SH-SY5Y (cell line): Measurements from ENCODE around the gene VIL1.

Experiments used
- GATA2 ChIP-seq: IDR thresholded peaks from 2 replicates; pipeline ENCODE4 v1.6.1; 2011; ENCODE audit warnings: mild to moderate bottlenecking, low read depth, low read length
- GATA3 ChIP-seq: IDR thresholded peaks from 2 replicates; pipeline ENCODE4 v1.6.1; 2011; ENCODE audit warnings: low read depth, mild to moderate bottlenecking, low read length, moderate library complexity

VIL1 gene

GRCh38 chr2:218398437-218399390 lies 20.2 kb upstream of the VIL1 start:
- no peak for TF ChIP-seq GATA3
- TF ChIP-seq GATA2 = no peak

DNA sequence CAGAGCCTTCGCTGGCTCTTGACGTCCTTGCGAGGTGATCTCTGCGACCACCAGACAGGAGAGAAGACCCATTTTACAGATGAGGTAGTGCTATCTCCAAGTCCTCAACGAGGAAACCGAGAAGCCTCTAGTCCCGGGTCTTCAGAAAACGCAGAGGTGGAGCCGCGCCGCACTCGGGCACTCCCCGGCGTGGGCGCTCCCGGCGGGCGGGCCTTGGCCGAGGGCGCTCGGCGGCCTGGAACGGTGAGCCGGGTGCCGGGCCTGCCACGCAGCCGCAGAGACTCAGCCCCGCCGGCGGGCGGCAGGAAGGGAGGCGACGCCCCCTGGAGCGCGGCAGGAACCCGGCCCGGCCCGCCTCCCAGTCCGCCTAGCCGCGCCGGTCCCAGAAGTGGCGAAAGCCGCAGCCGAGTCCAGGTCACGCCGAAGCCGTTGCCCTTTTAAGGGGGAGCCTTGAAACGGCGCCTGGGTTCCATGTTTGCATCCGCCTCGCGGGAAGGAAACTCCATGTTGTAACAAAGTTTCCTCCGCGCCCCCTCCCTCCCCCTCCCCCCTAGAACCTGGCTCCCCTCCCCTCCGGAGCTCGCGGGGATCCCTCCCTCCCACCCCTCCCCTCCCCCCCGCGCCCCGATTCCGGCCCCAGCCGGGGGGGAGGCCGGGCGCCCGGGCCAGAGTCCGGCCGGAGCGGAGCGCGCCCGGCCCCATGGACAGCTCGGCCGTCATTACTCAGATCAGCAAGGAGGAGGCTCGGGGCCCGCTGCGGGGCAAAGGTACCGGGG lies 19.3 kb upstream of the VIL1 start, which contains the start of gene CTDSP1:
CTDSP1 (plus strand) TSS at position 478 of the 776 bp plus-strand sequence; CDS start at position 701, 223 bp downstream.
- TF ChIP-seq GATA3 (no peak), GATA2 (no peak)

- TF ChIP-seq GATA3 (no peak), GATA2 (no peak)
These were observed 18.6 kb upstream of the VIL1 start for GRCh38 chr2:218400167-218400929.

DNA sequence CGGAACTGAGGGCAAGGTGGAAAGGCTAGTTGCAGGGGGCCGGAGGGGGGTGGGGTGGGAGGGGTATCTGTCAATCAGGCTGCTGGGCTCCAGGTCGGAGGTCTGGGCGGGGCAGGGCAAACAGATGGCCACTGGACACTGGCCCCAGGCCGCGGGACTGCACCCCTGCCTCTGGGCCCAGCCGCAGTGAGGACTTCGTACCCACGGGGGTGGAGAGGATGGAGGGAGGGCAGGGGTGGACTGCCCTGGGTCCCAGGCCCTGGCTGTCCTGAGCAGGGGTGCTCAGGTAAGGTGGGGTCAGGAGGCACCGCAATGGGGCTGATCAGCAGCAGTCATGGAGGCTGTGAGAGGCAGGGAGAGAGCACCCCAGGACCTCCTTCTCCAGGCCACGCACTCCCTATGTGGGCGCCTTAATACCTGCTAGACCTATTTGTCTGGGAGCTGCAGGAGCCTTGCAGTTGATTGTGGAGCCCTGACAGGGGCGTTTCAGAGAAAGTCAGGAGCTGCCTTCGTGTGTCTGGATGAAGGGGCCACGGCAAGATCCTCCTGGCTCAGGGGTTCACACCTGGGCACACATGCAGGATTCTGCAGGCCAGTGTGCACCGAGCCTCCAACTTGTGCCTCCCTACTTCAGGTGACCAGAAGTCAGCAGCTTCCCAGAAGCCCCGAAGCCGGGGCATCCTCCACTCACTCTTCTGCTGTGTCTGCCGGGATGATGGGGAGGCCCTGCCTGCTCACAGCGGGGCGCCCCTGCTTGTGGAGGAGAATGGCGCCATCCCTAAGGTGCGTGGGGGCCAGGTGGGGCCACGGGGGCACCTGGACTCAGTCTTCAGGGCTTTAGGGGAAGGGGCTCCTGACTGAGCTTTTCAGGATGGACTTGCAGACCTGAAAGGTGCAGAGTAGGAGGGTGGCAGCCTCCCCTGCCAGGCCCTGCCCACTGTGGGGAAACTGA lies 17.7 kb upstream of the VIL1 start:
- TF ChIP-seq GATA2 (no peak), GATA3 (no peak)

GRCh38 chr2:218401890-218402289 lies 17.0 kb upstream of the VIL1 start:
- no peak for TF ChIP-seq GATA3
- no peak for TF ChIP-seq GATA2

DNA sequence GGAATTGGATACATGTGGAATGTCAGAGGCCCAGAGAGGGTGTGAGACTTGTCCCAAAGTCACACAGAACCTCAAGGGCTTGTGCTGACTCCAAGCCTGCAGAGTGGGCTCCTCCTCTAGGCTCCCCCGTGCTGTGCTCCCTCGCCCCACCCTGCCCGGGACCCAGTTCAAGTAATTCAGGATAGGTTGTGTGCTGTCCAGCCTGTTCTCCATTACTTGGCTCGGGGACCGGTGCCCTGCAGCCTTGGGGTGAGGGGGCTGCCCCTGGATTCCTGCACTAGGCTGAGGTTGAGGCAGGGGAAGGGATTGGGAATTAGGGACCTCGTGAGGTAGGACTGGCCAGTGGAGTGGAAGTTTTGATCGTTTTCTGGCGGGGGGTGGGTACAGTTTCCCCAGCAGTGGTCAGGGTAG lies 16.4 kb upstream of the VIL1 start:
- TF ChIP-seq GATA2 = no peak
- TF ChIP-seq GATA3 = no peak

GRCh38 chr2:218402911-218403411 lies 16.0 kb upstream of the VIL1 start:
- no peak for TF ChIP-seq GATA2

GRCh38 chr2:218403810-218404209 lies 15.1 kb upstream of the VIL1 start:
- TF ChIP-seq GATA3 (no peak), GATA2 (no peak)

GRCh38 chr2:218404351-218405085 lies 14.4 kb upstream of the VIL1 start:
- TF ChIP-seq GATA2 (no peak), GATA3 (no peak)

DNA sequence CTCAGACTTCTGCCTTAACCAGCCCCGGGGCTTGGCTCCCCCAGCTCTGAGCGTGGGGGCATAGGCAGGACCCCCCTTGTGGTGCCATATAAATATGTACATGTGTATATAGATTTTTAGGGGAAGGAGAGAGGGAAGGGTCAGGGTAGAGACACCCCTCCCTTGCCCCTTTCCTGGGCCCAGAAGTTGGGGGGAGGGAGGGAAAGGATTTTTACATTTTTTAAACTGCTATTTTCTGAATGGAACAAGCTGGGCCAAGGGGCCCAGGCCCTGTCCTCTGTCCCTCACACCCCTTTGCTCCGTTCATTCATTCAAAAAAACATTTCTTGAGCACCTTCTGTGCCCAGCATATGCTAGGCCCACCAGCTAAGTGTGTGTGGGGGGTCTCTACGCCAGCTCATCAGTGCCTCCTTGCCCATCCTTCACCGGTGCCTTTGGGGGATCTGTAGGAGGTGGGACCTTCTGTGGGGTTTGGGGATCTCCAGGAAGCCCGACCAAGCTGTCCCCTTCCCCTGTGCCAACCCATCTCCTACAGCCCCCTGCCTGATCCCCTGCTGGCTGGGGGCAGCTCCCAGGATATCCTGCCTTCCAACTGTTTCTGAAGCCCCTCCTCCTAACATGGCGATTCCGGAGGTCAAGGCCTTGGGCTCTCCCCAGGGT lies 13.7 kb upstream of the VIL1 start:
- TF ChIP-seq GATA2 = no peak
- TF ChIP-seq GATA3 = no peak

DNA sequence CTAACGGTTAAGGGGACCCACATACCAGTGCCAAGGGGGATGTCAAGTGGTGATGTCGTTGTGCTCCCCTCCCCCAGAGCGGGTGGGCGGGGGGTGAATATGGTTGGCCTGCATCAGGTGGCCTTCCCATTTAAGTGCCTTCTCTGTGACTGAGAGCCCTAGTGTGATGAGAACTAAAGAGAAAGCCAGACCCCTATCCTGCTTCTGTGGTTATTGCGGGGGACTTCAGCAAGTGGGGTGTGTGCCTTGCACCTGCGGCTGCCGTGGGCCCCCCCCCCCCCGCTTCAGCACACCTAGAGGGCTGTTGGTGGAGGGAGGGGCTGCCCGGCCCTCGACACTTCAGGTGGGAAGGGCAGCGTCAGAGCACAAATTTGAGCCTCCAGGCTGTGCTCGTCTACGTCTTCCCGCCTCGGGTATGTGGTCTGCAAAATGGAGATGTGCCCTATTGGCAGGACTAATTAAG lies 13.1 kb upstream of the VIL1 start:
- no peak for TF ChIP-seq GATA2
- no peak for TF ChIP-seq GATA3
